Stimulated activated naive CD8-positive, alpha-beta T cell treated with anti-CD3 and anti-CD28 coated beads, Interleukin-15, Interleukin-2, amounts not matched to agents 100 U/mL and 50 U/mL, for 24 hours (primary cell): ENCODE results near the gene FRMPD2.
"Not testable (repeated sequence)": the region's sequence is repeated elsewhere in the genome, so short reads cannot be mapped to it uniquely, and the experiment has no call there.

Experiments used
- ATAC-seq: fragments of 150-1000 bp; cut with Tn5 transposase; one replicate; pipeline ENCODE4 v1.10.0; 2021
- DNase-seq: peaks from one replicate; pipeline ENCODE4 v3.0.0; 2021

FRMPD2 gene

GRCh38 chr10:48126251-48126650 is 148.2 kb downstream of the FRMPD2 start:
- DNase-seq, ATAC-seq: not testable (repeated sequence)

GRCh38 chr10:48125631-48126030 is 148.9 kb downstream of the FRMPD2 start:
- DNase-seq, ATAC-seq: not testable (repeated sequence)

DNA sequence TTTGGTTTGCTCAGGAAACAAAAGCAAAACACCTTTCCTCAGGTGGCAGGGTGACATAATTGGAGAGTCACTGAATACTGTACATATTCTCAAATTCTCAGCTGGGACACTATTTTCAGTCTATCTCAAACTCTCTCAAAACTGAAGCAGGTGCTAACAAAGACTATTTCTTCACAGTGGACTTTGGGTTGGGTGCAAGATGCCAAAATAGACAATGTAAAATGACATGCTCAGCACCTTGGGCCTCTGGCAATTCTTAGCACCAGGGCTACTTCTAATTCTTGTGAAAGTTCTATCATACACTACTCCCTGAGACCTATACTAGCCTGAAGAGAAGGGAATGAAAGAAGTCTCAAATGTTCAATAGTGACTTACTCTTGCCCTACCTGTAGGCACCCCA is 151.9 kb downstream of the FRMPD2 start:
- not testable (repeated sequence) for DNase-seq, ATAC-seq

DNA sequence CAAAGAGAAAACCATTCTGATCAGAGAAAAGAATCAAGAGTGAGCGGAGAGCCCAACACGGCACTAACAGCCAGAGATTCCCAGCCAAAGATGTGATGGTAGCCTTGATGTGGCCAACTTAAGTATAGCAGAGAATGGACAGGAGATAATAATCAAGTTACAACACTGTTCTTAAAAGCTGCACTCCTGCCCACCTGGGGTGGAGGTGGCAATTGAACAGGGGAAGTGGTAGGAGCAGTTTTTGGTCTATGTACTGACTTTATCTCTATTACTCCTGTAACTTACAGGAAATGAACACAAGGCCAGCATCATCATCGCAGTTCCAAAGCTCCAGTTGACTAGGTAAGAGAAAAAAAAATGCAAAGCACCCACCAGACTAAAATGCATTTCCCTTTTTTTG is 164.2 kb downstream of the FRMPD2 start:
- DNase-seq, ATAC-seq: not testable (repeated sequence)
